Stimulated activated CD4-positive, alpha-beta T cell treated with anti-CD3 and anti-CD28 coated beads, Interleukin-1b, Interleukin-23, amount 100 ng/mL, for 4 hours (primary cell): Measurements from ENCODE around the gene PCP4.

ENCODE experiments used
- DNase-seq, 2 donors: peaks; one replicate each; pipeline ENCODE4 v3.0.0-alpha.2; 2020; ENCODE audit warnings: low read depth in 2 of 2

The PCP4 gene

GRCh38 chr21:39923476-39923875 is 56.2 kb downstream of the PCP4 start:
- DNase-seq = no peak

GRCh38 chr21:39924577-39925308 is 57.5 kb downstream of the PCP4 start:
- no peak for DNase-seq

- no peak for DNase-seq
Observed at GRCh38 chr21:39927304-39927886, 60.2 kb downstream of the PCP4 start.

- no peak for DNase-seq
Observed at GRCh38 chr21:39932335-39932734, 65.1 kb downstream of the PCP4 start.

- DNase-seq = no peak
Observed at GRCh38 chr21:39934895-39935294, 67.7 kb downstream of the PCP4 start.

GRCh38 chr21:39935716-39936115 is 68.5 kb downstream of the PCP4 start:
- no peak for DNase-seq

GRCh38 chr21:39938086-39938625 is 70.9 kb downstream of the PCP4 start:
- DNase-seq = no peak

GRCh38 chr21:39946199-39946598 is 79.0 kb downstream of the PCP4 start:
- DNase-seq = no peak

GRCh38 chr21:39947031-39947430 is 79.8 kb downstream of the PCP4 start:
- DNase-seq = no peak

GRCh38 chr21:39951183-39952101 is 84.2 kb downstream of the PCP4 start:
- DNase-seq = no peak

GRCh38 chr21:39952265-39952664 is 85.0 kb downstream of the PCP4 start:
- DNase-seq = no peak

GRCh38 chr21:39954570-39954969 is 87.3 kb downstream of the PCP4 start:
- DNase-seq = no peak

- DNase-seq = no peak
Observed at GRCh38 chr21:39955326-39955725, 88.1 kb downstream of the PCP4 start.

- no peak for DNase-seq
Observed at GRCh38 chr21:39956586-39956985, 89.3 kb downstream of the PCP4 start.

- no peak for DNase-seq
Observed at GRCh38 chr21:39958731-39959130, 91.5 kb downstream of the PCP4 start.

GRCh38 chr21:39961251-39961650 is 94.0 kb downstream of the PCP4 start:
- no peak for DNase-seq

- DNase-seq = no peak
Observed at GRCh38 chr21:39965026-39965425, 97.8 kb downstream of the PCP4 start.

GRCh38 chr21:39966786-39967185 is 99.5 kb downstream of the PCP4 start:
- DNase-seq = no peak

- no peak for DNase-seq
Observed at GRCh38 chr21:39968010-39968409, 100.8 kb downstream of the PCP4 start.

- no peak for DNase-seq
Observed at GRCh38 chr21:39969691-39970364, 102.6 kb downstream of the PCP4 start.

GRCh38 chr21:39971956-39972355 is 104.7 kb downstream of the PCP4 start:
- no peak for DNase-seq

GRCh38 chr21:39972471-39972870 is 105.2 kb downstream of the PCP4 start:
- no peak for DNase-seq
